HTR-8/SVneo (cell line): ENCODE measurements around the gene TMEM43.

Experiments
- DNase-seq: peaks from one replicate; pipeline ENCODE4 v3.0.0; 2011; ENCODE audit warnings: low spot score, mixed read lengths; ENCODE audit not compliant: insufficient read length
- FAIRE-seq: peaks from 2 replicates; lab custom pipeline; 2011; peaks lifted over from hg19 to GRCh38; lab: Jason Lieb, UNC

The TMEM43 gene

GRCh38 chr3:14134291-14134690, 9.4 kb downstream of the TMEM43 start:
- no peak for FAIRE-seq

GRCh38 chr3:14135581-14135980, 10.7 kb downstream of the TMEM43 start:
- no peak for FAIRE-seq
- no peak for DNase-seq

More at GRCh38 chr3:14134291-14134690, 9.4 kb downstream of the TMEM43 start:
- DNase-seq, result no peak

- no peak for DNase-seq
Observed at GRCh38 chr3:14137004-14137403, 12.2 kb downstream of the TMEM43 start.

GRCh38 chr3:14137445-14137844, 12.6 kb downstream of the TMEM43 start:
- no peak for DNase-seq
- no peak for FAIRE-seq

More at GRCh38 chr3:14137004-14137403, 12.2 kb downstream of the TMEM43 start:
- no peak for FAIRE-seq

GRCh38 chr3:14138109-14138877, 13.4 kb downstream of the TMEM43 start:
- no peak for FAIRE-seq
- DNase-seq, result no peak

GRCh38 chr3:14138878-14139655, 14.2 kb downstream of the TMEM43 start:
- FAIRE-seq, result no peak
- DNase-seq, result no peak

- FAIRE-seq, result no peak
Observed at GRCh38 chr3:14139771-14140170, 14.9 kb downstream of the TMEM43 start.

GRCh38 chr3:14140668-14141067, 15.8 kb downstream of the TMEM43 start:
- no peak for FAIRE-seq

More at GRCh38 chr3:14139771-14140170, 14.9 kb downstream of the TMEM43 start:
- DNase-seq, result no peak

GRCh38 chr3:14141144-14141543, 16.3 kb downstream of the TMEM43 start:
- FAIRE-seq (no peak), DNase-seq (no peak)

More at GRCh38 chr3:14140668-14141067, 15.8 kb downstream of the TMEM43 start:
- no peak for DNase-seq

GRCh38 chr3:14141602-14142341, 16.9 kb downstream of the TMEM43 start:
- DNase-seq, result no peak
- FAIRE-seq, result no peak

GRCh38 chr3:14142567-14143270, 17.9 kb downstream of the TMEM43 start:
- FAIRE-seq (no peak), DNase-seq (no peak)

- FAIRE-seq (peak; percentile 93), DNase-seq (peak; percentile 80)
Observed at GRCh38 chr3:14143271-14144225, 18.7 kb downstream of the TMEM43 start.

GRCh38 chr3:14144423-14145075, 19.7 kb downstream of the TMEM43 start:
- FAIRE-seq, result peak; percentile 28
- DNase-seq, result peak; percentile 95

GRCh38 chr3:14145236-14145635, 20.4 kb downstream of the TMEM43 start:
- FAIRE-seq (no peak), DNase-seq (no peak)

GRCh38 chr3:14145670-14146380, 21.0 kb downstream of the TMEM43 start:
- DNase-seq (no peak), FAIRE-seq (no peak)

- DNase-seq (no peak), FAIRE-seq (no peak)
Observed at GRCh38 chr3:14146381-14147065, 21.7 kb downstream of the TMEM43 start.

GRCh38 chr3:14147066-14147435, 22.2 kb downstream of the TMEM43 start:
- FAIRE-seq, result no peak
- no peak for DNase-seq
